Testis (tissue), 3 donors: Measurements from ENCODE around the gene PDK1. TPM values are rescaled to one million over a fixed set of nuclear protein-coding genes. Genes with fewer than 3 reads are reported as not detected.

Experiments used
- DNase-seq: peaks from one replicate; pipeline ENCODE4 v3.0.0-alpha.2; 2019
- H3K27ac ChIP-seq, 2 donors: fragments of 200-600 bp; sonication (generic); one replicate each; pipeline ENCODE4 v1.5.1; 2019
- H3K27me3 ChIP-seq: fragments of 200-600 bp; sonication (generic); one replicate; pipeline ENCODE4 v1.5.1; 2019
- H3K36me3 ChIP-seq: fragments of 200-600 bp; sonication (generic); one replicate; pipeline ENCODE4 v1.5.1; 2017; ENCODE audit warnings: low read depth; ENCODE audit errors: missing control alignments
- H3K4me1 ChIP-seq: fragments of 200-600 bp; sonication (generic); one replicate; pipeline ENCODE4 v1.5.1; 2019
- H3K4me3 ChIP-seq, 2 donors: fragments of 200-600 bp; sonication (generic); one replicate each; pipeline ENCODE4 v1.5.1; 2017 to 2019
- H3K9me3 ChIP-seq: fragments of 200-600 bp; sonication (generic); one replicate; pipeline ENCODE4 v1.5.1; 2017
- CTCF ChIP-seq, 3 experiments: fragments of 450-650 bp in 2 of 3; fragments of 200-600 bp in 1 of 3; sonication (generic) in 1 of 3; IDR thresholded peaks; one replicate each; pipeline ENCODE4 v1.5.1; 2016 to 2019; ENCODE audit warnings: antibody characterized with exemption in 3 of 3, mild to moderate bottlenecking in 2 of 3, moderate library complexity in 1 of 3
- POLR2A ChIP-seq: fragments of 450-650 bp; IDR thresholded peaks from one replicate; pipeline ENCODE4 v1.6.1; 2017; ENCODE audit warnings: antibody characterized with exemption, mild to moderate bottlenecking, moderate library complexity
- WGBS, 2 donors: methylation state at CpG; one replicate each; pipeline ENCODE4 v1.1.5; 2018; 5-methylcytosine and 5-hydroxymethylcytosine counted together
- intact Hi-C: fragments of 100-400 bp; cut with DNase I; formaldehyde crosslinking; loops from one replicate; pipeline ENCODE4 v1.15.1; 2023; ENCODE audit warnings: low total_unique reads
- polyA plus RNA-seq: library from polyadenylated mRNA; stranded (reverse); fragments of 350-450 nt; fragmentation: Illumina TruSeq; extraction: RNeasy Lipid Tissue Mini Kit (QIAGEN cat#74804); gene quantifications from one replicate; pipeline ENCODE4 v1.2.3, GENCODE V29; 2014; ENCODE audit warnings: low read depth, low replicate concordance; ENCODE audit not compliant: insufficient read depth
- small RNA-seq, 2 donors: library from RNA; depleted of rRNA; stranded (forward); fragments of <200 nt; gene quantifications; one replicate each; pipeline ENCODE3, GENCODE V24; 2016
- total RNA-seq, 2 donors: library from RNA; depleted of rRNA; stranded (reverse); fragments of >200 nt; gene quantifications; one replicate each; pipeline ENCODE4 v1.2.3, GENCODE V29; 2016

PDK1 gene
- total and polyA plus RNA-seq, 3 donors from 2014 or later = 13.4 to 28.7 (median 18.7) TPM

- intact Hi-C loops = no loop called here
- WGBS, 2 donors = 77 to 86% methylated on average over 5 of the region's 5 CpGs
- no peak overlapping the region for H3K27ac ChIP-seq
- no peaks in the 10 kb centered on the region for H3K36me3 ChIP-seq
- DNase-seq = no peak
- no peaks in the 10 kb centered on the region for H3K4me1 ChIP-seq
- TF ChIP-seq CTCF (IDR thresholded peaks at IDR 0.05) (no peak), POLR2A (no peak)
- H3K9me3 ChIP-seq = no peaks in the 10 kb centered on the region
- H3K27me3 ChIP-seq = no peaks in the 10 kb centered on the region
- H3K4me3 ChIP-seq = no peak overlapping the region
Observed at GRCh38 chr2:172655838-172656573, 100.1 kb downstream of the PDK1 start.

Small RNA genes within 50 kb of the gene (small RNA-seq; reads per million reads assigned to genes)
- 0 reads per million in 2 donors for gene RF00019

Other genes starting within 250 kb of the PDK1 start
- gene ITGA6, start 128.5 kb upstream of the PDK1 start, total RNA-seq = 100 to 1,000 TPM; 166 to 232 TPM
- 57.5 TPM for gene ITGA6, start 128.5 kb upstream of the PDK1 start, polyA plus RNA-seq
- gene RAPGEF4, start 179.8 kb downstream of the PDK1 start, total RNA-seq = 10 to 100 TPM; 22.5 to 42.6 TPM
- 14.3 TPM for gene RAPGEF4, start 179.8 kb downstream of the PDK1 start, polyA plus RNA-seq